ENCODE results near the gene DDX1. TPM values are rescaled to one million over a fixed set of nuclear protein-coding genes. Genes with fewer than 3 reads are reported as not detected.
"Not testable (repeated sequence)": the region's sequence is repeated elsewhere in the genome, so short reads cannot be mapped to it uniquely, and the experiment has no call there.

Gene DDX1
- polyA plus RNA-seq, 1 donor (not counting 4 experiments of a cell fraction or from before 2014, with no cell fraction given), result 140 TPM

- no peak overlapping the region for H2AFZ ChIP-seq (ENCODE audit: control insufficient read depth, low read length)
- no peak for DNase-seq (ENCODE audit: low read depth, low spot score)
- no peak overlapping the region for H3K27ac ChIP-seq (ENCODE audit: control insufficient read depth, insufficient read depth, low read length)
- H3K9me3 ChIP-seq (ENCODE audit: control insufficient read depth, low read depth, low read length), result no peaks in the 10 kb centered on the region
- no peak overlapping the region for H3K9ac ChIP-seq (ENCODE audit: control insufficient read depth, extremely low read depth, insufficient read depth, low read length)
- no peaks in the 10 kb centered on the region for H4K20me1 ChIP-seq (ENCODE audit: control insufficient read depth, extremely low read depth, insufficient read depth, low read length)
- H3K9me1 ChIP-seq (ENCODE audit: control insufficient read depth, extremely low read depth, insufficient read depth, low read length), result no peaks in the 10 kb centered on the region
- no peak overlapping the region for H3K4me3 ChIP-seq (ENCODE audit: control insufficient read depth in 2 of 3, extremely low read depth in 1 of 3, insufficient read depth in 2 of 3, low read depth in 1 of 3, low read length in 3 of 3)
- no peak for FAIRE-seq
- no peaks in the 10 kb centered on the region for H3K27me3 ChIP-seq (ENCODE audit: control insufficient read depth, extremely low read depth, insufficient read depth, low read length)
- peaks cover 9 to 12% of the 10 kb centered on the region in 2 experiments for H3K36me3 ChIP-seq (ENCODE audit: control insufficient read depth in 2 of 2, extremely low read depth in 1 of 2, insufficient read depth in 2 of 2, low read length in 2 of 2)
- H3K79me2 ChIP-seq (ENCODE audit: control insufficient read depth, insufficient read depth, low read length), result no peaks in the 10 kb centered on the region
- dilution Hi-C loops (cut with MboI; ENCODE audit: extremely low pct_ligation_motif_present, low sequenced_read_pairs), result no loop called here
- H3K4me2 ChIP-seq (ENCODE audit: control insufficient read depth, extremely low read depth, insufficient read depth, low read depth, low read length), result no peak overlapping the region
- H3K4me1 ChIP-seq (ENCODE audit: control insufficient read depth, extremely low read depth, insufficient read depth, low read length), result no peaks in the 10 kb centered on the region
- TF ChIP-seq EZH2 (IDR thresholded peaks at IDR 0.05; ENCODE audit: low read length), result no peak
- no peak for TF ChIP-seq CTCF (optimal IDR thresholded peaks at IDR 0.05 in 1 of 3, IDR thresholded peaks at IDR 0.05 in 1 of 3, conservative IDR thresholded peaks at IDR 0.05 in 1 of 3; ENCODE audit: extremely low read depth in 1 of 3, insufficient read depth in 2 of 3, low read length in 3 of 3)
Measured at GRCh38 chr2:15620340-15620739, 28.7 kb downstream of the DDX1 start.

DNA sequence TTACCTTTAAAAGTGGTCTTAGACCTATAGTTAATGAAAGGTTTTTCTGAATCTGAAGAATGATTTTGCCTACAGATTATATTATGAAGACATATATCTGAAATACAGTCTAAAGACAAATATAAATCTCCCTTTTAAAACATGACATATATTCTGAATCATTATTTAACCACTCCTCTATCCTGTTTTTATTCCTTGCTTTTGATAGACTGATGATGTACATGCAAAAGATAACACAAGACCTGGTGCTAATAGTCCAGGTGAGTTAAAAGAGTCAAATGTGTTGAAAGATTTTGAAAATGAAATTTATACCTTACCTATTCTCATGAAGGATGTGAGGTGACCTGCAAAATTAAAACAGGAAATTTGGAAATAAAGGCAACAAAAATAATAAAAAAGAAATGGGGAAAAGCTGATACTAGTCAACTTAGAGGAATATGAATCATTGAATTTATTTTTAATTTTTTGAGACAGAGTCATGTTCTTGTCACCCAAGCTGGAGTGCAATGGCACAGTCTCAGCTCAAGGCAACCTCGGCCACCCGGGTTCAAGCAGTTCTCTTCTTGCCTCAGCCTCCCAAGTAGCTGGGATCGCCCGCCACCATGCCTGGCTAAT is 29.3 kb downstream of the DDX1 start:
- DNase-seq (ENCODE audit: low read depth, low spot score) (no peak), FAIRE-seq (no peak)
- Histone ChIP-seq H3K9ac (ENCODE audit: control insufficient read depth, extremely low read depth, insufficient read depth, low read length) (no peak overlapping the region), H4K20me1 (ENCODE audit: control insufficient read depth, extremely low read depth, insufficient read depth, low read length) (no peaks in the 10 kb centered on the region), H3K79me2 (ENCODE audit: control insufficient read depth, insufficient read depth, low read length) (no peaks in the 10 kb centered on the region), H3K9me1 (ENCODE audit: control insufficient read depth, extremely low read depth, insufficient read depth, low read length) (no peaks in the 10 kb centered on the region), H3K27me3 (ENCODE audit: control insufficient read depth, extremely low read depth, insufficient read depth, low read length) (no peaks in the 10 kb centered on the region), H3K4me1 (ENCODE audit: control insufficient read depth, extremely low read depth, insufficient read depth, low read length) (no peaks in the 10 kb centered on the region), H3K4me2 (ENCODE audit: control insufficient read depth, extremely low read depth, insufficient read depth, low read depth, low read length) (no peak overlapping the region), H3K4me3 (ENCODE audit: control insufficient read depth in 2 of 3, extremely low read depth in 1 of 3, insufficient read depth in 2 of 3, low read depth in 1 of 3, low read length in 3 of 3) (no peak overlapping the region), H3K36me3 (ENCODE audit: control insufficient read depth in 2 of 2, extremely low read depth in 1 of 2, insufficient read depth in 2 of 2, low read length in 2 of 2) (peaks cover 9 to 11% of the 10 kb centered on the region in 2 experiments), H2AFZ (ENCODE audit: control insufficient read depth, low read length) (no peak overlapping the region), H3K27ac (ENCODE audit: control insufficient read depth, insufficient read depth, low read length) (no peak overlapping the region), H3K9me3 (ENCODE audit: control insufficient read depth, low read depth, low read length) (no peaks in the 10 kb centered on the region)
- dilution Hi-C loops (cut with MboI; ENCODE audit: extremely low pct_ligation_motif_present, low sequenced_read_pairs), result no loop called here
- TF ChIP-seq CTCF (optimal IDR thresholded peaks at IDR 0.05 in 1 of 3, IDR thresholded peaks at IDR 0.05 in 1 of 3, conservative IDR thresholded peaks at IDR 0.05 in 1 of 3; ENCODE audit: extremely low read depth in 1 of 3, insufficient read depth in 2 of 3, low read length in 3 of 3), result no peak
- no peak for TF ChIP-seq EZH2 (IDR thresholded peaks at IDR 0.05; ENCODE audit: low read length)

GRCh38 chr2:15621472-15621870 is 29.8 kb downstream of the DDX1 start:
- H3K4me2 ChIP-seq (ENCODE audit: control insufficient read depth, extremely low read depth, insufficient read depth, low read depth, low read length); DNase-seq (ENCODE audit: low read depth, low spot score); H3K4me1 ChIP-seq (ENCODE audit: control insufficient read depth, extremely low read depth, insufficient read depth, low read length); H3K9me3 ChIP-seq (ENCODE audit: control insufficient read depth, low read depth, low read length); H4K20me1 ChIP-seq (ENCODE audit: control insufficient read depth, extremely low read depth, insufficient read depth, low read length); FAIRE-seq; H3K9ac ChIP-seq (ENCODE audit: control insufficient read depth, extremely low read depth, insufficient read depth, low read length); H3K9me1 ChIP-seq (ENCODE audit: control insufficient read depth, extremely low read depth, insufficient read depth, low read length); H3K4me3 ChIP-seq (ENCODE audit: control insufficient read depth in 2 of 3, extremely low read depth in 1 of 3, insufficient read depth in 2 of 3, low read depth in 1 of 3, low read length in 3 of 3); H3K27ac ChIP-seq (ENCODE audit: control insufficient read depth, insufficient read depth, low read length); dilution Hi-C loops (cut with MboI; ENCODE audit: extremely low pct_ligation_motif_present, low sequenced_read_pairs); H2AFZ ChIP-seq (ENCODE audit: control insufficient read depth, low read length); H3K27me3 ChIP-seq (ENCODE audit: control insufficient read depth, extremely low read depth, insufficient read depth, low read length); H3K79me2 ChIP-seq (ENCODE audit: control insufficient read depth, insufficient read depth, low read length): not testable (repeated sequence)
- H3K36me3 ChIP-seq (ENCODE audit: control insufficient read depth in 2 of 2, extremely low read depth in 1 of 2, insufficient read depth in 2 of 2, low read length in 2 of 2), result peaks cover 9 to 11% of the 10 kb centered on the region in 2 experiments

Measured in keratinocyte (primary cell).